HCT116 (cell line): ENCODE results near the gene PYGO2. TPM values are rescaled to one million over a fixed set of nuclear protein-coding genes. Genes with fewer than 3 reads are reported as not detected.

Experiments
- ATAC-seq: fragments of 200-7000 bp; cut with Tn5 transposase; 2 replicates; pipeline ENCODE4 v1.9.1; 2020; ENCODE audit warnings: mild to moderate bottlenecking, moderate library complexity
- BruUV-seq: library from RNA; stranded (reverse); fragments of 400-500 nt; replicated peaks from 2 replicates; lab custom pipeline; 2021; lab: Mats Ljungman, UMichigan
- CTCF ChIA-PET: fragments of 300-600 bp; sonication (Branson Sonifier 250); formaldehyde crosslinking; loops from one replicate; lab custom pipeline; 2021; ENCODE audit warnings: antibody characterized with exemption; lab: Charles Lee
- POLR2A ChIA-PET: fragments of 300-600, 350-600 bp; sonication (Branson Sonifier 250); formaldehyde crosslinking; loops from one replicate; lab custom pipeline; 2021; ENCODE audit warnings: antibody characterized with exemption; lab: Charles Lee
- RAD21 ChIA-PET, 2 experiments: fragments of 300-600 bp; sonication (Branson Sonifier 250); formaldehyde crosslinking; loops; one replicate each; lab custom pipeline; 2023; ENCODE audit warnings: low total read pairs in 2 of 2; ENCODE audit not compliant: uncharacterized antibody in 2 of 2, unreplicated experiment in 2 of 2, low non-redundant PET in 1 of 2; lab: Charles Lee
- DNase-seq: peaks from one replicate; pipeline ENCODE4 v3.0.0-alpha.2; 2010; ENCODE audit warnings: low read depth, low spot score
- H2AFZ ChIP-seq: fragments of 200-600 bp; shearing (Covaris generic), sonication (generic); 2 replicates; pipeline ENCODE4 v1.6.1; 2017; ENCODE audit warnings: low read depth, mixed run types, mixed read lengths, antibody characterized with exemption, low read length; ENCODE audit not compliant: poor library complexity, severe bottlenecking
- H3K27ac ChIP-seq: 2 replicates; pipeline ENCODE4 v1.5.1; 2012; ENCODE audit warnings: low read depth, low read length
- H3K27me3 ChIP-seq: fragments of 200-600 bp; sonication (generic); 2 replicates; pipeline ENCODE4 v1.6.1; 2016; ENCODE audit warnings: mixed run types, low read length, mixed read lengths; ENCODE audit not compliant: insufficient read depth
- H3K36me3 ChIP-seq, 2 experiments: fragments of 200-500 bp in 1 of 2; fragments of 200-600 bp in 1 of 2; sonication (Bioruptor generic) in 1 of 2; sonication (generic) in 1 of 2; 2 replicates each; pipeline versions ENCODE4 v1.5.1 to v1.6.1; 2014 to 2016; ENCODE audit warnings: low read length in 2 of 2, inconsistent platforms in 1 of 2, mixed read lengths in 1 of 2, mixed run types in 1 of 2; ENCODE audit not compliant: insufficient read depth in 2 of 2, control insufficient read depth in 1 of 2
- H3K4me1 ChIP-seq, 2 experiments: fragments of 200-600 bp in 1 of 2; sonication (generic) in 1 of 2; 2 replicates each; pipeline versions ENCODE4 v1.5.1 to v1.6.1; 2012 to 2017; ENCODE audit warnings: low read length in 2 of 2, inconsistent platforms in 1 of 2, mild to moderate bottlenecking in 1 of 2, mixed read lengths in 1 of 2, mixed run types in 1 of 2, moderate library complexity in 1 of 2; ENCODE audit not compliant: insufficient read depth in 2 of 2, control insufficient read depth in 1 of 2
- H3K4me2 ChIP-seq: fragments of 200-600 bp; sonication (generic); 2 replicates; pipeline ENCODE4 v1.6.1; 2017; ENCODE audit warnings: mixed run types, low read length, mixed read lengths
- H3K4me3 ChIP-seq, 2 experiments: fragments of 200-600 bp in 1 of 2; sonication (generic) in 1 of 2; replicated peaks in 1 of 2; 2 replicates each; pipeline ENCODE4 v1.5.1; 2011 to 2016; ENCODE audit warnings: low read length in 2 of 2, control low read depth in 1 of 2, low read depth in 1 of 2, mild to moderate bottlenecking in 1 of 2, mixed read lengths in 1 of 2, mixed run types in 1 of 2
- H3K79me2 ChIP-seq: fragments of 200-600 bp; sonication (generic); 2 replicates; pipeline ENCODE4 v1.6.1; 2017; ENCODE audit warnings: mild to moderate bottlenecking, mixed run types, low read length, moderate library complexity, mixed read lengths; ENCODE audit not compliant: insufficient read depth
- H3K9ac ChIP-seq: fragments of 200-600 bp; sonication (generic); 2 replicates; pipeline ENCODE4 v1.6.1; 2016; ENCODE audit warnings: low read length, mixed read lengths
- H3K9me2 ChIP-seq: fragments of 200-600 bp; sonication (generic), shearing (Covaris generic); 2 replicates; pipeline ENCODE4 v1.6.1; 2017; ENCODE audit warnings: mixed run types, mild to moderate bottlenecking, moderate library complexity; ENCODE audit not compliant: insufficient read depth
- H3K9me3 ChIP-seq, 2 experiments: fragments of 200-500 bp in 1 of 2; fragments of 200-600 bp in 1 of 2; sonication (Bioruptor generic) in 1 of 2; sonication (generic) in 1 of 2; 2 replicates each; pipeline ENCODE4 v1.6.1; 2014 to 2017; ENCODE audit warnings: low read length in 2 of 2, mixed read lengths in 2 of 2, inconsistent platforms in 1 of 2, low read depth in 1 of 2, mild to moderate bottlenecking in 1 of 2, mixed run types in 1 of 2, moderate library complexity in 1 of 2; ENCODE audit not compliant: control insufficient read depth in 1 of 2, insufficient read depth in 1 of 2
- H4K20me1 ChIP-seq: fragments of 200-600 bp; sonication (generic), shearing (Covaris generic); 2 replicates; pipeline ENCODE4 v1.6.1; 2017; ENCODE audit warnings: mixed run types, mild to moderate bottlenecking, moderate library complexity; ENCODE audit not compliant: insufficient read depth
- EZH2phosphoT487 ChIP-seq: fragments of 200-600 bp; IDR thresholded peaks from 2 replicates; pipeline ENCODE4 v1.6.1; 2018; ENCODE audit warnings: antibody characterized with exemption, borderline replicate concordance
- JUND ChIP-seq: IDR thresholded peaks from 2 replicates; pipeline ENCODE4 v1.6.1; 2012
- POLR2A ChIP-seq: IDR thresholded peaks from 2 replicates; pipeline ENCODE4 v1.7.0; 2011; ENCODE audit warnings: borderline replicate concordance; ENCODE audit not compliant: insufficient read depth, insufficient read length; ENCODE audit errors: extremely low read depth
- POLR2AphosphoS5 ChIP-seq: IDR thresholded peaks from 2 replicates; pipeline ENCODE4 v1.6.1; 2011; ENCODE audit warnings: mild to moderate bottlenecking, low read depth, low read length, moderate library complexity
- RAD21 ChIP-seq: IDR thresholded peaks from 2 replicates; pipeline ENCODE4 v1.6.1; 2012; ENCODE audit warnings: low read depth, mild to moderate bottlenecking
- SIN3A ChIP-seq: IDR thresholded peaks from 2 replicates; pipeline ENCODE4 v1.6.1; 2012; ENCODE audit warnings: low read depth
- SP1 ChIP-seq: IDR thresholded peaks from 2 replicates; pipeline ENCODE4 v1.6.1; 2012; ENCODE audit warnings: low read depth
- TCF7L2 ChIP-seq: IDR thresholded peaks from 2 replicates; pipeline ENCODE4 v1.7.0; 2011; ENCODE audit warnings: borderline replicate concordance, inconsistent platforms; ENCODE audit not compliant: insufficient read depth, insufficient read length; ENCODE audit errors: extremely low read depth
- YY1 ChIP-seq: IDR thresholded peaks from 2 replicates; pipeline ENCODE4 v1.6.1; 2011; ENCODE audit warnings: low read length, low read depth, moderate library complexity, mild to moderate bottlenecking; ENCODE audit not compliant: insufficient replicate concordance; ENCODE audit errors: extremely low read depth
- intact Hi-C: fragments of 100-400 bp; cut with micrococcal nuclease; formaldehyde crosslinking; loops from 2 replicates; pipeline ENCODE4 v1.10.0; 2022
- total RNA-seq: library from RNA; stranded (reverse); gene quantifications from one replicate; pipeline ENCODE4 v1.2.1, GENCODE V29; 2021; ENCODE audit not compliant: unreplicated experiment
- TF ChIP-seq, protein P1 (sequence below): IDR thresholded peaks from 2 replicates; pipeline ENCODE4 v1.6.1; 2012
- TF ChIP-seq, protein P2 (sequence below): IDR thresholded peaks from 2 replicates; pipeline ENCODE4 v1.6.1; 2011; ENCODE audit warnings: mild to moderate bottlenecking, low read length, moderate library complexity; ENCODE audit not compliant: insufficient replicate concordance; ENCODE audit errors: extremely low read depth

Gene PYGO2
- total RNA-seq, 1 experiment from 2014 or later, result 37.2 TPM

DNA sequence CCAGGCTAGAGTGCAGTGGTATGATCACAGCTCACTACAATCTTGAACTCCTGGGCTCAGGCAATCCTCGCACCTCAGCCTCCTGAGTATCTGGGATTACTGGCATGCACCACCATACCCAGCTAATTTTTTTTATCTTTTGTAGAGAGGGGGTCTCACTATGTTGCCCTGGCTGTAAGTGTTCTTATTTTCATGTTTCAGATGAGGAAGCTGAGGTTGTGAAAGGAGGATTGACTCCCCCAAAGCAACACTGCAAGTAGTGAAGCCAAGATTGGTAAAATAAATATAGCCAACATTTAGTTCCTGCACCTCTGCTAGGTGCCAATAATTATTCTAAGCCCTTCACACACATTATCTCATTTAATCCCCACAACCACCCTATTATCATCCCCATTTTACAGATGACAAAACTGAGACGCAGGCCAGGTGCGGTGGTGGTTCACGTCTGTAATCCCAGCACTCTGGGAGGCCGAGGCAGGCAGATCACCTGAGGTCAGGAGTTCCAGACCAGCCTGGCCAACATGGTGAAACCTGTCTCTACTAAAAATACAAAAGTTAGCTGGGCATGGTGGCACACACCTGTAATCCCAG lies 27.1 kb downstream of the PYGO2 start:
- no peak overlapping the region for H3K4me3 ChIP-seq
- no peaks in the 10 kb centered on the region for H3K9me3 ChIP-seq
- peaks cover 30 to 58% of the 10 kb centered on the region in 2 experiments for H3K4me1 ChIP-seq
- ChIA-PET CTCF (interaction anchor here (0.7 kb wide), 1 partner anchor 130 kb away, joined by 3 read pairs; no protein-coding TSS in a partner anchor), RAD21 (no interaction called here), POLR2A (interaction anchor here (1.1 kb wide), 1 partner anchor 9 kb away, joined by 4 read pairs; no protein-coding TSS in a partner anchor)
- no peaks in the 10 kb centered on the region for H3K79me2 ChIP-seq
- BruUV-seq, result no TSS peak
- TF ChIP-seq YY1, result no peak
- TF ChIP-seq, protein P1, sequence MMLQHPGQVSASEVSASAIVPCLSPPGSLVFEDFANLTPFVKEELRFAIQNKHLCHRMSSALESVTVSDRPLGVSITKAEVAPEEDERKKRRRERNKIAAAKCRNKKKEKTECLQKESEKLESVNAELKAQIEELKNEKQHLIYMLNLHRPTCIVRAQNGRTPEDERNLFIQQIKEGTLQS, result no peak
- TF ChIP-seq SIN3A, result no peak
- DNase-seq (no peak), ATAC-seq (no peak)
- no peak overlapping the region for H2AFZ ChIP-seq
- H3K4me2 ChIP-seq, result no peak overlapping the region
- intact Hi-C loops, result no loop called here
- no peaks in the 10 kb centered on the region for H3K9me2 ChIP-seq
- H3K36me3 ChIP-seq, result no peaks in the 10 kb centered on the region
- no peak overlapping the region for H3K27ac ChIP-seq
- H4K20me1 ChIP-seq, result no peaks in the 10 kb centered on the region
- no peak overlapping the region for H3K9ac ChIP-seq
- H3K27me3 ChIP-seq, result no peaks in the 10 kb centered on the region

- ChIA-PET CTCF (interaction anchor here (1.0 to 1.6 kb wide), 5 partner anchors 54 to 372 kb away, joined by 3 to 8 read pairs (median 3); no protein-coding TSS in a partner anchor), RAD21 (interaction anchor here (0.8 to 1.4 kb wide), 2 partner anchors 54 to 263 kb away, joined by 4 read pairs; no protein-coding TSS in a partner anchor), POLR2A (interaction anchor here (0.7 to 1.6 kb wide), 8 partner anchors 9 to 119 kb away, joined by 3 to 6 read pairs (median 3); partner anchors contain the start of genes ADAM15, CKS1B, KCNN3 and PYGO2)
- H3K9me2 ChIP-seq, result no peaks in the 10 kb centered on the region
- 0 out of 4 replicates have a peak, but pooled peaks cover 0 to 3% of the 10 kb centered on the region in 2 experiments for H3K36me3 ChIP-seq
- H3K4me3 ChIP-seq, result peak overlapping the region; percentile 16 to 21
- H3K4me2 ChIP-seq, result peak overlapping the region; percentile 63
- peak overlapping the region; percentile 50 for H3K27ac ChIP-seq
- H3K27me3 ChIP-seq, result no peaks in the 10 kb centered on the region
- TF ChIP-seq JUND (no peak), RAD21 (no peak), POLR2A (no peak), TCF7L2 (peak; percentile 22), EZH2phosphoT487 (no peak), SP1 (no peak), POLR2AphosphoS5 (peak; percentile 88)
- TF ChIP-seq, protein P2, sequence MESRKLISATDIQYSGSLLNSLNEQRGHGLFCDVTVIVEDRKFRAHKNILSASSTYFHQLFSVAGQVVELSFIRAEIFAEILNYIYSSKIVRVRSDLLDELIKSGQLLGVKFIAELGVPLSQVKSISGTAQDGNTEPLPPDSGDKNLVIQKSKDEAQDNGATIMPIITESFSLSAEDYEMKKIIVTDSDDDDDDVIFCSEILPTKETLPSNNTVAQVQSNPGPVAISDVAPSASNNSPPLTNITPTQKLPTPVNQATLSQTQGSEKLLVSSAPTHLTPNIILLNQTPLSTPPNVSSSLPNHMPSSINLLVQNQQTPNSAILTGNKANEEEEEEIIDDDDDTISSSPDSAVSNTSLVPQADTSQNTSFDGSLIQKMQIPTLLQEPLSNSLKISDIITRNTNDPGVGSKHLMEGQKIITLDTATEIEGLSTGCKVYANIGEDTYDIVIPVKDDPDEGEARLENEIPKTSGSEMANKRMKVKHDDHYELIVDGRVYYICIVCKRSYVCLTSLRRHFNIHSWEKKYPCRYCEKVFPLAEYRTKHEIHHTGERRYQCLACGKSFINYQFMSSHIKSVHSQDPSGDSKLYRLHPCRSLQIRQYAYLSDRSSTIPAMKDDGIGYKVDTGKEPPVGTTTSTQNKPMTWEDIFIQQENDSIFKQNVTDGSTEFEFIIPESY, result no peak
- peak overlapping the region; percentile 41 for H3K9ac ChIP-seq
- intact Hi-C loops, result no loop called here
- ATAC-seq, result peak; percentile 81
- no peaks in the 10 kb centered on the region for H3K9me3 ChIP-seq
- no TSS peak for BruUV-seq
- H3K79me2 ChIP-seq, result no peaks in the 10 kb centered on the region
- no peaks in the 10 kb centered on the region for H4K20me1 ChIP-seq
- DNase-seq, result peak; percentile 72
- H2AFZ ChIP-seq, result peak overlapping the region; percentile 10
- peaks cover 20 to 38% of the 10 kb centered on the region in 2 experiments for H3K4me1 ChIP-seq
These were observed 29.6 kb downstream of the PYGO2 start for GRCh38 chr1:154931940-154932487.
